OCI-LY3 (cell line): ENCODE measurements around the gene PC.

Experiments
- H2AFZ ChIP-seq: fragments of 200-600, 300-600 bp; shearing (Covaris generic); 2 replicates; pipeline ENCODE4 v1.6.0; 2014; ENCODE audit warnings: antibody characterized with exemption, low read depth, low read length
- H3K27ac ChIP-seq: fragments of 200-600, 300-600 bp; sonication (generic); 2 replicates; pipeline ENCODE4 v1.5.1; 2014; ENCODE audit warnings: mild to moderate bottlenecking, low read length, moderate library complexity, mixed read lengths
- H3K27me3 ChIP-seq: fragments of 200-600, 300-600 bp; sonication (generic); 2 replicates; pipeline ENCODE4 v1.6.1; 2014; ENCODE audit warnings: low read depth, low read length, mixed read lengths
- H3K36me3 ChIP-seq: fragments of 200-600, 300-600 bp; sonication (generic); replicated peaks from 2 replicates; pipeline ENCODE3; 2014; ENCODE audit warnings: low read depth, low read length, mixed read lengths
- H3K4me1 ChIP-seq: fragments of 300-600, 200-600 bp; sonication (generic); 2 replicates; pipeline ENCODE4 v1.6.1; 2014; ENCODE audit warnings: low read length, mixed read lengths
- H3K4me2 ChIP-seq: fragments of 200-600, 300-600 bp; sonication (generic); 2 replicates; pipeline ENCODE4 v1.6.1; 2014; ENCODE audit warnings: low read length, mixed read lengths
- H3K4me3 ChIP-seq: fragments of 300-600, 200-600 bp; sonication (generic); 2 replicates; pipeline ENCODE4 v1.5.1; 2014; ENCODE audit warnings: antibody characterized with exemption, mild to moderate bottlenecking, low read length, moderate library complexity
- H3K79me2 ChIP-seq: fragments of 300-600, 200-600 bp; shearing (Covaris generic); 2 replicates; pipeline ENCODE4 v1.6.1; 2014; ENCODE audit warnings: mild to moderate bottlenecking, low read length, mixed read lengths
- H3K9ac ChIP-seq: fragments of 300-600, 200-600 bp; shearing (Covaris generic); 2 replicates; pipeline ENCODE4 v1.6.0; 2014; ENCODE audit warnings: mild to moderate bottlenecking, low read length, moderate library complexity
- H3K9me3 ChIP-seq: fragments of 200-600, 300-600 bp; shearing (Covaris generic); 2 replicates; pipeline ENCODE4 v1.6.1; 2014; ENCODE audit warnings: low read length, mixed read lengths; ENCODE audit not compliant: insufficient read depth
- H4K20me1 ChIP-seq: fragments of 200-600, 300-600 bp; sonication (generic); 2 replicates; pipeline ENCODE4 v1.6.1; 2016; ENCODE audit warnings: low read length, mixed read lengths; ENCODE audit not compliant: insufficient read depth
- CTCF ChIP-seq: fragments of 200-600, 300-600 bp; sonication (generic); IDR thresholded peaks from 2 replicates; pipeline ENCODE4 v1.5.1; 2014; ENCODE audit warnings: antibody characterized with exemption, low read length, low read depth
- EZH2phosphoT487 ChIP-seq: fragments of 200-600 bp; shearing (Covaris generic); IDR thresholded peaks from 2 replicates; pipeline ENCODE4 v1.6.1; 2018; ENCODE audit warnings: antibody characterized with exemption, mixed run types, low read depth

Gene PC

GRCh38 chr11:66857234-66857926 is 100.8 kb downstream of the PC start:
- Histone ChIP-seq H3K9me3 (no peaks in the 10 kb centered on the region), H3K36me3 (peaks cover 4% of the 10 kb centered on the region), H4K20me1 (no peaks in the 10 kb centered on the region), H3K79me2 (peaks cover 8% of the 10 kb centered on the region), H3K4me3 (peak overlapping the region; percentile 89), H3K27me3 (no peaks in the 10 kb centered on the region), H3K27ac (peak overlapping the region; percentile 5; the same call in 1 of the 2 replicates), H3K9ac (peak overlapping the region; percentile 72), H3K4me1 (peaks cover 10% of the 10 kb centered on the region), H2AFZ (no peak overlapping the region), H3K4me2 (peak overlapping the region; percentile 86)
- TF ChIP-seq EZH2phosphoT487 (no peak), CTCF (no peak)

DNA sequence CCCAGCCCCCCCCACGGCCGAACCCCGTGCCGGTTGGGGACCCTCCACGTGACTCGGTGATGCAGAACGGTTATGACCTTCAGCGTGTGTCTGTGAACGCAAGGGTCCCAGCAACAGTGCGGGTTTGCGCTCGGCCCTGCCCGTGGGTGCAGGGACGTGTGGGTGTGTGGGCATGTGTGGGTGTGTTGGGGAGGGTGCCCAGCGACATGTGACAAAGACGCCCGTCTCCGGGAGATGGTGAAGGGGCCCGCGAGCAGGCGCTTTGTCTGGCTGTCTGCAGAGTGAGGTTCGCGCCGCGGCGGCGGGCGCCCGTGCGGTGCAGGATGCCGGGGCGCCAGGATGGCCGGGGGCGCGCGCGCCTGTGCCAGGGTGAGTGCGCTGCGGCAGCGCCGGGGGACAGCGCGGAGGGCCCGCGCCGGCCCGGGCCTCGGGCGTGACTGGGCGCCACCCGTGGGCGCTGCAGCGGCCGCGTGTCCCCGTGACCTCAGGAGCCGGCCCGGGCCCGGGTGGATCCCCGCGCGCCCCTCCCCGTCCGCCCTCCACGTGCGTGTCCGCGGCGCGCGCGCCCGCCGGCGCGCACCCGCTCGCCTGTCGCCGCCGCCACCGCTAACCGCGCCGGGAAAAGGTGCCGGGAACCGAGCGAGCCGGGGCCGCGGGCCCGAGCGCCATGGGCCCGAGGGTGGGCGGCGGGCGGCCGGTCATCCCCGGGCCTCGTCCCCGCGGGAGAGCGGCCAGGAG is 101.5 kb downstream of the PC start, which contains the start of gene LRFN4:
LRFN4 (plus strand) TSS at position 569 of the 738 bp plus-strand sequence. CDS start 681 bp downstream, outside the sequence.
- Histone ChIP-seq H3K4me2 (peak within 1 kb of the TSS; percentile 93), H3K4me1 (peaks cover 16% of the 10 kb centered on the region), H3K79me2 (peaks cover 8% of the 10 kb centered on the region), H3K36me3 (peaks cover 4% of the 10 kb centered on the region), H4K20me1 (no peaks in the 10 kb centered on the region), H3K9ac (peak within 1 kb of the TSS; percentile 79), H3K27me3 (no peaks in the 10 kb centered on the region), H3K9me3 (no peaks in the 10 kb centered on the region), H3K27ac (peak within 1 kb of the TSS; percentile 39), H3K4me3 (peak within 1 kb of the TSS; percentile 89), H2AFZ (peak within 1 kb of the TSS; percentile 83)
- TF ChIP-seq CTCF: no peak
- TF ChIP-seq EZH2phosphoT487: no peak

GRCh38 chr11:66855574-66856495 is 102.3 kb downstream of the PC start:
- Histone ChIP-seq H3K36me3 (peaks cover 4% of the 10 kb centered on the region), H3K4me1 (peaks cover 22% of the 10 kb centered on the region), H3K4me2 (peak overlapping the region; percentile 93), H3K9me3 (no peaks in the 10 kb centered on the region), H4K20me1 (no peaks in the 10 kb centered on the region), H3K79me2 (peaks cover 8% of the 10 kb centered on the region), H3K9ac (peak overlapping the region; percentile 79), H3K27me3 (no peaks in the 10 kb centered on the region), H2AFZ (peak overlapping the region; percentile 83), H3K4me3 (peak overlapping the region; percentile 89), H3K27ac (peak overlapping the region; percentile 39)
- no peak for TF ChIP-seq EZH2phosphoT487
- TF ChIP-seq CTCF: no peak
